Measurements from ENCODE around the gene DSTN.
A peak's percentile ranks its signal among the peaks of the same experiment; 100 is the strongest.

Gene DSTN

GRCh38 chr20:17555106-17555505 is 14.8 kb upstream of the DSTN start:
- DNase-seq, result no peak

- no peak for DNase-seq
Observed at GRCh38 chr20:17556837-17557674, 12.8 kb upstream of the DSTN start.

GRCh38 chr20:17557675-17558006 is 12.2 kb upstream of the DSTN start:
- no peak for DNase-seq

- DNase-seq, result peak; percentile 45
Observed at GRCh38 chr20:17558154-17558940, 11.5 kb upstream of the DSTN start.

GRCh38 chr20:17558941-17559304 is 11.0 kb upstream of the DSTN start:
- no peak for DNase-seq

- DNase-seq, result no peak
Observed at GRCh38 chr20:17559338-17559737, 10.5 kb upstream of the DSTN start.

GRCh38 chr20:17560344-17561074 is 9.4 kb upstream of the DSTN start:
- DNase-seq, result no peak

- DNase-seq, result peak; percentile 49
Observed at GRCh38 chr20:17562804-17563305, 7.0 kb upstream of the DSTN start.

GRCh38 chr20:17565169-17565845 is 4.6 kb upstream of the DSTN start:
- DNase-seq, result no peak

- no peak for DNase-seq
Observed at GRCh38 chr20:17566345-17566744, 3.5 kb upstream of the DSTN start.

GRCh38 chr20:17568045-17568788 is 1.7 kb upstream of the DSTN start:
- no peak for DNase-seq

GRCh38 chr20:17568972-17569521 is 828 bp upstream of the DSTN start:
- DNase-seq, result peak; percentile 36

GRCh38 chr20:17570347-17571152 is 675 bp downstream of the DSTN start:
- peak; percentile 81 for DNase-seq

- DNase-seq, result peak; percentile 64
Observed at GRCh38 chr20:17571153-17571527, 1.3 kb downstream of the DSTN start.

GRCh38 chr20:17572034-17572638 is 2.3 kb downstream of the DSTN start:
- no peak for DNase-seq

- no peak for DNase-seq
Observed at GRCh38 chr20:17573463-17573862, 3.6 kb downstream of the DSTN start.

GRCh38 chr20:17576215-17576614 is 6.3 kb downstream of the DSTN start:
- no peak for DNase-seq

GRCh38 chr20:17579369-17580039 is 9.6 kb downstream of the DSTN start:
- DNase-seq, result no peak

- DNase-seq, result no peak
Observed at GRCh38 chr20:17580895-17581294, 11.0 kb downstream of the DSTN start.

GRCh38 chr20:17583126-17583525 is 13.3 kb downstream of the DSTN start:
- no peak for DNase-seq

Data from hematopoietic multipotent progenitor cell treated with erythropoietin and hydrocortisone succinate and interleukin-3 and kit ligand, for 8 days (in vitro differentiated cells).